ENCODE results near the gene CCDC192.

CCDC192 gene

GRCh38 chr5:127885176-127885575 lies 182.0 kb downstream of the CCDC192 start:
- DNase-seq (ENCODE audit: low spot score): no peak

- no peak for DNase-seq (ENCODE audit: low spot score)
These were observed 182.9 kb downstream of the CCDC192 start for GRCh38 chr5:127886081-127886480.

DNA sequence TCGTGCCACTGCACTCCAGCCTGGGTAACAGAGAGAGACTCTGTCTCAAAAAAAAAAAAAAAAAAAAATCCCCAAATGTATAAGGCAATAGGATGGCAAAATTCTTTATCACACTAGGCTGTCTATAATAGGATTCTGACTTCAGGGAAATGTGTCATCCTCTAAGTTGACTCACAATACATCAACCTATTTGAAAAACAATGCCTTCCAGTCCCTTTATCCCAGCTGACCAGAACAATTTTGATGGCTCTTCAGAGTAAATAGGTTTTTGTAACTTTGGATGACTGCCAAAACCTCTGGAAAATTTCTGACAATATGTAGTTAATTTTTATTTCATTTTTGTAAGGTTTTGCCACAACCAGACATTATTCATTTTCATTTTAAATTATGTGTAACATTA lies 184.1 kb downstream of the CCDC192 start:
- no peak for DNase-seq (ENCODE audit: low spot score)

GRCh38 chr5:127891942-127892341 lies 188.8 kb downstream of the CCDC192 start:
- DNase-seq (ENCODE audit: low spot score): no peak

DNA sequence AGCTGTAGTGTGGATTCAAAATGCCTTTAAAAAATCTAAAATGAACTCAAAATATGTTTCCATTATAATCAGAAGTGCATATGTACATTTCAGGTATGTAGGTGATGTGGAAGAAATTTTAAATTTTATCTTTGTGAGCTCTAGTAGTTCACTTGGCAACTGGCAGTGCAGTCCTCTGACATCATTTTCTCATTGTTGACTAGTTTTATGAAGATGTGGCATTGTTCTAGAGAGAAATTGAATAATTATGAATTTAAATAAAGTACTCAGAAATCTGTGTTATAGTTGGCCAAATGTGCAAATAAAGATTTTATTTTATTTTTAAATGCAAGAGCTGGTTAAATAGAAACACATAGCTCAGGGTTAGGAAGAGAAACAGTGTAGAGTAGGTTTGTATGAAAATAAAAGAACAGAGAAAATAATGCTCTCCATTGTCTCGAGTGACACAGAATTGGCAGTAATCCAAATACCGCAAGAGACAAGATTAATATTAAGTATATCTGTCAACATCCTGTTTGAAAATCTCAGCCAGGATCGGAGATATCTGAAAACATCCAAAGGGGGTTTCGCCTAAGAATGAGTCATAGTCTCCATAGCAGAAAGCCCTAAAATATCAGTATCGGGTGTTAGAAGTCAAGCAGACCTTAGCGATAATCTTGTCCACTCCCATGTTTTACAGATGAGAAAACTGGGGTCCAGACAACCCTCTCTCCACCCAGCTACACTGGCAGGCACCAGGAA lies 189.4 kb downstream of the CCDC192 start:
- DNase-seq (ENCODE audit: low spot score): peak; percentile 71

- no peak for DNase-seq (ENCODE audit: low spot score)
These were observed 190.0 kb downstream of the CCDC192 start for GRCh38 chr5:127893232-127893631.

DNA sequence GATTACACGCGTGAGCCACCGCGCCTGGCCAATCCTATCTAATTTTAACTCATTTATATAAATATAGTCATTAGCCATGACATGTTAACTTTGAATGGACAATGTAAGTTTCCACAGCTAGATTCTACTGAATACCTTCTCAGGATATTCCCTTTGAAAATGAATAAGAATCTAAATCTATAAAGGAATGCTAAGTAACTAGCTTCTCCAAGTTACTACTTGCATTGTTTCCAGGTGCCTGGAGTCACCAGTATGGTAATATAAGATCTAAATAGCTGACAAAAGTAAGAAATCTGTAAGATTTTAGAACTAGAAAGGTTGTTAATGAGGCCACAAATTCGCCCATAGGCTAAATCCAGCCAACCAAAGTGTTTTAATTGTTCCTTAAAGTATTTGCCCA lies 191.3 kb downstream of the CCDC192 start:
- no peak for DNase-seq (ENCODE audit: low spot score)

DNA sequence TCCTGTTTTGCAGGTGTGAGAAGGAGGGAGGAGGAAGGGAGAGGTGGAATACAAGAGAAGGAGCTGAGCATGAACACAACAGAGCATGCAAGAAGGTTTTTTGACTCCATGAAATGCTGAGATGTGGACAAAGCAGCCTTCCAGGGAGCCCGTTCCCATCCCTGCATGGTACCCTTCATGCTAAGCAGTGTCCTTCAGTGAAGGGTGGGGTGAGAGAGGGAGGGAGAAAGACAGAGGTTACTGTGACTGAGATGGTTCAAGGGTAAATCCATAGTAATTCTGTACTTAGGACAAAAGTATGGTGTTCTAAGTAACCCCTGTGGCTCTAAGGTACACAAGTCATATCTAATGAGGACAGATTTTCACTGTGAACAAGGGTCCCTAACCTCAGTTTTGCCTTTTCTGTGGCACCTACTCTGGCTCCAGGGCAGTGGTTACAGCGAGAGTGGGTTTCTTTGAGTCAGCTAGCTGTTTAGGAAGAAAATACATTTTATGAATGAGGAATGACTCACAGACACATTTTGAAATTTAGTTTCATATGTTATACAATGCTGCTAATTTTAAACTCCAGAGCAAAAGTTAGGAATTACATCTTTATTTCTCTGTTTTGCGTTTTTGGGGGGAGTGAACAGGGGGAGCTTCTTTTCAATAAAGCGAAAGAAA lies 195.5 kb downstream of the CCDC192 start:
- DNase-seq (ENCODE audit: low spot score): no peak

GRCh38 chr5:127899214-127899610 lies 196.0 kb downstream of the CCDC192 start:
- no peak for DNase-seq (ENCODE audit: low spot score)

DNA sequence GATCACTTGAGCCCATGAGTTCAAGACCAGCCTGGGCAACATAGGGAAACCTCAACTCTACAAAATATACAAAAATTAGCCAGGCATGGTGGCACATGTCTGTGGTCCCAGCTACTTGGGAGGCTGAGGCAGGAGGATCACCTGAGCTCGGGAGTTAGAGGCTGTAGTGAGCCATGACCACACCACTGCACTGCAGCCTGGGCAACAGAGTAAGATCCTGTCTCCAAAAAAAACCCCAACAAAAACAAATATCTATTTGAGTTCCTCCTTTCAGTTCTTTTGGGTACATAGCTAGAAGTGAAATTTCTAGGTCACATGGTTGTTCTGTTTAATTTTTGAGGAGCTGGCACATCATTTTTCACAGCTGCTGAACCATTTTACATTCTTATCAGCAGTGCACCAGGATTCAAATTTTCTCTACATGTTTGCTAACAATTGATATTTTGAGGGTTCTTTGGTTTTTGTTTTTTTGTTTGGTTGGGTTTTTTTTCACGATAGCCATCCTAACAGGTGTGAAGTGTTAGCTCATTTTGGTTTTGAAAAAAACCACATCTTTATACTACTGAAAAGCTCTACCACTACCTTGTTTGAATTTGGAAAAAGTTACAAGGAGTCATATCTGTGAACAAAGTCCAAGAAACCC lies 203.5 kb downstream of the CCDC192 start:
- no peak for DNase-seq (ENCODE audit: low spot score)

- no peak for DNase-seq (ENCODE audit: low spot score)
These were observed 204.7 kb downstream of the CCDC192 start for GRCh38 chr5:127907907-127908306.

GRCh38 chr5:127909066-127909465 lies 205.9 kb downstream of the CCDC192 start:
- peak; percentile 60 for DNase-seq (ENCODE audit: low spot score)

DNA sequence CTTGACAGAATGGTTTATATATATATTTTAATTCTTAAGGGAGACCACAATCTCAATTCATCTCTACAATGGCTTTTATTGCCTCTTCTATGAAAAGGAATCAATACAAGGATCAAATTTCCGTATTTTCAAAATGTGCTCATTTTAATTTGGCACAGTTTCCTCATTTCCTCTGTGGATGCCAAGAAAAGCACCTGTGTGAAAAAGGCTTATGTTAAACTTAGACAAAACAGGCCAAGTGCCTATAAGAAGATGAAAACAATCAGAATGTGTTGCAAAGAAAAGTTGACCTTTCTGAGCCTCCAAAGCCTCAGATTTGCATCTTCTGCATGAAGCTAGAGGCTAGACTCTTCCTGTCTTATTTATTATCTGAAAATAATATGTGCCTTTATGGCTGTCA lies 206.6 kb downstream of the CCDC192 start:
- DNase-seq (ENCODE audit: low spot score): no peak

DNA sequence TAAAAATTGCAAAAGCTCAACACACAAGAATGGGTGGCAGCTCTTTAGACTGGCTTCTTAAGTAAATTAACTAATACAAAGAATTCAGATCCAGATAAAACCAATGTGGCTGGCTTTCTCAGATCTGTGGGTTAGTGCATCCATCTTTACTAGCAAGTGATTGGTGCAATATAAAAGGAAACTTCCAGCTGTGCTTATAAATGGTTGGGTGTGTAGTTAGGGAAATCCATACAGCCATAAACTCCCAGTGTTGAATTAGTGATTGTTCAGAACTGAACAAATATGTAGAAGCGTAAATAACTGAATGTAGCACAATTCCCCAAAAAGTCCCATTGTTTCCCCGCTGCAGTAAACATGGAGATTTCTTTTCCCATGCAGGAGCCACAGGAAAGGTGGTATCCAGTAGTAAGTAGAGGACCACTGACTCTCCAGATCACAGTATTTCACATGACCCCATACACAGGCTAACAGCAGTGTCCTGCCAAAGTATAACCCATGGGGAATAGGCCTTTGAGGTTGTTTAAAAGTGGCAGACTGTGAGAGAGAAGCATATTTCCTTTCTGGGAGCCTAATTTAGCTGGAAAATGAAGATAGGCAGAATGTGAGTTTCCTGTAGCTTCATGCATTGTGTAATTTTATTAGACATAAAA lies 207.2 kb downstream of the CCDC192 start:
- DNase-seq (ENCODE audit: low spot score): no peak

DNA sequence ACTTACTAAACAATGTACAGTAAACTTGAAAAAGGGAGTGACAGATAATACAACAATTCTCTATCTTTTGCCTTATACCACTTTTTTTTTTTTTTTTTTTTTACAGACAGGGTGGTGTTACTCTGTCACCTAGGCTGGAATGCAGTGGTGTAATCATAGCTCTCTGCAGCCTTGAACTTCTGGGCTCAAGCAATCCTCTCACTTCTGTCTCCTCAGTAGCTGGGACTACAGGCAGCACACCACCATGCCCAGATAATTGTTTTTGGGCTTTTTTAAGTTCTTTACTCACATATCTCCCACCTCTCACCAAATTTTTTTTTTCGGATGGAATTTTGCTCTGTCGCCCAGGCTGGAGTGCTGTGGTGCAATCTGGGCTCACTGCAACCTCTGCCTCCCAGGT lies 208.4 kb downstream of the CCDC192 start:
- no peak for DNase-seq (ENCODE audit: low spot score)

DNA sequence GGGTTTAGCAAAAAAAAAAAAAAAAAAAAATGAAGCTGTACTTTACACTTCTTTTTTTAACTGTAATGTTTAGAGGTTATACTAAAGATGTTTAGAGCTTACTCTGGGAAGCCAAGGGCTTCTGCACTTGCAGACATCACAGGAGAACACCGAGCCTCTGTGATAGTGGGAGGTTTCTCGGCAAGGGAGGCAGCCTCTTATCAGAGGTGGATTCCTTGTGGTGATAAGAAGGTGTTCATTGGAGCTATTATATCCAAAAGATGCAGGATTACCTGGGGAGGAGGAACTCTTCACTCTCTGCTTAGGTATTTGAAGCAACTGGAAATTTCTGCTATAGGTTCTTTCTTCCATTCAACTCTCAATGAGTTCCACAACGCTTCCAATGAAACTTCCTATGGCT lies 209.2 kb downstream of the CCDC192 start:
- no peak for DNase-seq (ENCODE audit: low spot score)

DNA sequence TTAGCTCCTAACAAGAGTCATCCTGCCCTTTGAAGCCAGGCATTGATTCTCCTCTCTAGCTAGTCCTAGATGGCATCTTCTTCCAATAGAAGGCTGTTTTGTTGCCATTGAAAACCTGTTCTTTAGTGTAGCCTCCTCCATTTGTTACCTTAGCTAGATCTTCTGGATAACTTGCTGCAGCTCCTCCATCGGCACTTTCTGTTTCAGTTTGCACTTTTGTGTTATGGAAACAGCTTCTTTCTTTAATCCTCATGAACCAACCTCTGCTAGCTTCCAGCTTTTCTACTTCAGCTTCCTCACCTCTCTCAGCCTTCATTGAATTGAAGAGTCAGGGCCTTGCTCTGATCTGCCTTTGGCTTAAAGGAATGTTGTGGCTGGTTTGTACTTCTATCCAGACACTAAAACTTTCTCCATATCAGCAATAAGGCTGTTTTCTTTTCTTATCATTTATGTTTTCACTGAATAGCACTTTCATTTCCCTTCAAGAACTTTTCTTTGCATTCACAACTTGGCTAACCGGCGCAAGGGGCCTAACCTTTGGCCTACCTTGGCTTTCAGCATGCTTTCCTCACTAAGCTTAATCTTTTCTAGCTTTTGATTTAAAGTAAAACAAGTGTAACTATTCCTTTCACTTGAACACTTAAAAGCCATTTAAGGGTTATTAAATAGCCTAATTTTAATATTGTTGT lies 213.8 kb downstream of the CCDC192 start:
- no peak for DNase-seq (ENCODE audit: low spot score)

DNA sequence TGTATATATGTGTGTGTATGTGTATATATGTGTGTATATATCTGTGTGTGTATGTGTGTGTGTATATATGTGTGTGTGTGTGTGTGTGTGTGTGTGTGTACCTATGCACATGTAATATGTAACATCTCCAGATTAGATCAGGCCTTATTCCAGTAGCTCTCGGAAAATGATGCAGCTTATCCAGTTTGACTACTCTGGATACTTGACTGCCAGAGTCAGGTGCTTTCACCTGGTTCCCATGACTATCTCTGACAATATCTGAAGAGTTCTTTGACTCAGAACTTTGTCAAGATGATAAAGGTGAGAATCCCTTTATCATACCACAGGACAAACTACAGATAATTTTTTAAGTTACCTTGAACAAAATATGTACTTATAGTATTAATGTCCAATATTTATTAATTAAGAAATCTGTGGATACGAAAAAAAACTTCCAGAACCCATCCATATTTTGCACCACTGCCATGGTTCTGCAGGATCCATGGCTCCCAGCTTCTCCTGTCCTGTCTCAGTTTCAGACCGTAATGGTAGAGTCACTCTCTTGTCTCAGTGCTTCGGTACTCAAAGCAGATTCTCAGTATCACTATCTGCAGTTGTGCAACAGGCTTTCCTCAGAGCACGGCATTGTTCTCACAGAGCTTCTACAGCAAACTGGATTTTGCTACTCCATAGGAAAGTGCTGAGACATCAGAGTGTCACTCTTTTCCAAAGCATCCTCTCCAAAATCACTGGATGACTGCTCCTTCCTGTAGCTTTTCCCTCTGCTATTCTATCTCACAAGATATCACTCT lies 216.0 kb downstream of the CCDC192 start:
- no peak for DNase-seq (ENCODE audit: low spot score)

- no peak for DNase-seq (ENCODE audit: low spot score)
These were observed 216.6 kb downstream of the CCDC192 start for GRCh38 chr5:127919818-127920217.

- no peak for DNase-seq (ENCODE audit: low spot score)
These were observed 217.7 kb downstream of the CCDC192 start for GRCh38 chr5:127920936-127921335.

DNA sequence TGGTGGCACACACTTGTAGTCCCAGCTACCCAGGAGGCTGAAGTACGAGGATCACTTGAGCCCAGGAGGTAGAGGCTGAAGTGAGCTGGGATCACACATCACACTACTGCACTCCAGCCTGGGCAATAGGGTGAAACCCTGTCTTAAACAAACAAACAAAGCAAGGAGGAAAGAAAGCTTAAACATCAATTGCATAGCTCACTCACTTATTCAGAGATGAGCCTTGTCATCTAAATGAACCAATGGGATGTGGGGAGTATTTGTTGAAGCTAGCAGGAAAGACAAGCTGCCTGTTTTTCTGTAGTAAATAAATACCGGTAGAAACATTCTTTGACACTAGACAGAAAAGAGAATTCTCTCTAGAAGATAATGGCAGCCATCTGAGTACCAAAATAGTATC lies 219.4 kb downstream of the CCDC192 start:
- DNase-seq (ENCODE audit: low spot score): no peak

All from LoVo (cell line).